HG02970 (cell line): ENCODE data around the gene SLC26A11.

ENCODE experiments used
- ATAC-seq: cut with Tn5 transposase; IDR thresholded peaks from one replicate; pipeline ENCODE4 v1.9.1; 2021; ENCODE audit warnings: mild to moderate bottlenecking, moderate library complexity, moderate number of reproducible peaks; ENCODE audit not compliant: unreplicated experiment, low FRiP score

SLC26A11 gene

GRCh38 chr17:80220054-80220735 lies at the start of gene SLC26A11, which contains the start of gene SGSH:
TSS of gene SLC26A11 (plus strand) at chr17:80220427. CDS start at chr17:80221561, 1,134 bp downstream.
TSS of gene SGSH (minus strand) at chr17:80220333. CDS start at chr17:80220313, 20 bp downstream.
- no peak for ATAC-seq

- ATAC-seq, result no peak
These were observed 48.5 kb upstream of the SLC26A11 start for GRCh38 chr17:80171681-80172080.

GRCh38 chr17:80173126-80173525 lies 47.1 kb upstream of the SLC26A11 start:
- no peak for ATAC-seq

GRCh38 chr17:80173916-80174315 lies 46.3 kb upstream of the SLC26A11 start:
- ATAC-seq, result no peak

- ATAC-seq, result no peak
These were observed 43.5 kb upstream of the SLC26A11 start for GRCh38 chr17:80176757-80177156.

GRCh38 chr17:80177986-80178595 lies 42.1 kb upstream of the SLC26A11 start:
- no peak for ATAC-seq

GRCh38 chr17:80180192-80180591 lies 40.0 kb upstream of the SLC26A11 start:
- no peak for ATAC-seq

- no peak for ATAC-seq
These were observed 38.8 kb upstream of the SLC26A11 start for GRCh38 chr17:80181431-80181830.

GRCh38 chr17:80182118-80182844 lies 37.9 kb upstream of the SLC26A11 start:
- ATAC-seq, result no peak

- ATAC-seq, result no peak
These were observed 37.4 kb upstream of the SLC26A11 start for GRCh38 chr17:80182845-80183223.

GRCh38 chr17:80183581-80184422 lies 36.4 kb upstream of the SLC26A11 start:
- no peak for ATAC-seq

GRCh38 chr17:80184423-80184714 lies 35.9 kb upstream of the SLC26A11 start:
- no peak for ATAC-seq

- ATAC-seq, result no peak
These were observed 34.3 kb upstream of the SLC26A11 start for GRCh38 chr17:80185968-80186367.

GRCh38 chr17:80187090-80187489 lies 33.1 kb upstream of the SLC26A11 start:
- ATAC-seq, result no peak

- no peak for ATAC-seq
These were observed 32.7 kb upstream of the SLC26A11 start for GRCh38 chr17:80187515-80187941.

GRCh38 chr17:80189611-80190010 lies 30.6 kb upstream of the SLC26A11 start:
- ATAC-seq, result no peak

- no peak for ATAC-seq
These were observed 29.5 kb upstream of the SLC26A11 start for GRCh38 chr17:80190716-80191115.

- ATAC-seq, result no peak
These were observed 29.0 kb upstream of the SLC26A11 start for GRCh38 chr17:80191192-80191591.

GRCh38 chr17:80191865-80192661 lies 28.2 kb upstream of the SLC26A11 start:
- no peak for ATAC-seq

- no peak for ATAC-seq
These were observed 25.1 kb upstream of the SLC26A11 start for GRCh38 chr17:80195141-80195540.
